ENCODE data around the gene SH3PXD2B.
"Not testable (repeated sequence)": the region's sequence is repeated elsewhere in the genome, so short reads cannot be mapped to it uniquely, and the experiment has no call there.

SH3PXD2B gene

DNA sequence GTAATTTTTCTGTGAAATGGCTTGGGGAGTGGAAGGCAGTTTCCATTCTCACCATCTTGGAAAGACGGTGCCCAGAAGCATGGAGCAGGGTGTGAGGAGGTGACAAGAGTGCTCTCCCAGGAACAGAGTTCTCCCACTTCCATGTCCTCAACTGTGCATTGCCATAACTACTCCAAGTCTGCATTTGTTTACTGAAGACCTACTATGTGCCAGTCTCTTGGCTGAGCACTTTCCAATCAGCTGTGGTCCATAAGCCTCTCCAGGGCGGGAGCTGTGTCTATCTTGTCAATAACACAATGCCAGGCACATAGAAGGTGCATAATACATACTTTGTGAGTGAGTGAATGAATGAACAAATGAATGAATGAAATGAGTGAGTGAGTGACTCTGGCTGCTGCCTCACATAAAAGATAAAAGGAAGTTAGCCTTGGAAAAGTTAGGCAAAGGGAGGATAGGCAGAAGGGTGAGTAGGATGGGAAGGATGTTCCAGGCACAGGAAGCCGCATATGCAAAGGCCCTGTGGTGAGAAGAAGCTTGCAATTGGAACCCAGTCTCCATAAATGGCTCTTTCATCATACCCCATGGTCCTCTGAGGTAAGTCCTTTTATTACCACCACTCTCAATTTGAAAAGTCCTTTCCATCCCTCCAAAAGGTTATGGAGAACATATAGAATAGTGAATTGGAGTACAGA lies 31.3 kb upstream of the SH3PXD2B start:
- DNase-seq (ENCODE audit: low read depth, low spot score): no peak

DNA sequence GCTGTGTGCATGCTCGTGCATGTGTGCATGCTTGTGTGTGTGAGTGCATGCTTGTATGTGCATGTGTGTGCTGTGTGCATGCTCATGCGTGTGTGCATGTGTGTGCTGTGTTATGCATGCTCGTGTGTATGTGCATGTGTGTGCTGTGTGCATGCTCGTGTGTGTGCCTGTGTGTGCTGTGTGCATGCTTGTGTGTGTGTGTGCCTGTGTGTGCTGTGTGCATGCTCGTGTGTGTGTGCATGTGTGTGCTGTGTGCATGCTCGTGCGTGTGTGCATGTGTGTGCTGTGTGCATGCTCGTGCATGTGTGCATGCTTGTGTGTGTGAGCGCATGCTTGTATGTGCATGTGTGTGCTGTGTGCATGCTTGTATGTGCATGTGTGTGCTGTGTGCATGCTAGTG lies 30.3 kb upstream of the SH3PXD2B start:
- DNase-seq (ENCODE audit: low read depth, low spot score): no peak

DNA sequence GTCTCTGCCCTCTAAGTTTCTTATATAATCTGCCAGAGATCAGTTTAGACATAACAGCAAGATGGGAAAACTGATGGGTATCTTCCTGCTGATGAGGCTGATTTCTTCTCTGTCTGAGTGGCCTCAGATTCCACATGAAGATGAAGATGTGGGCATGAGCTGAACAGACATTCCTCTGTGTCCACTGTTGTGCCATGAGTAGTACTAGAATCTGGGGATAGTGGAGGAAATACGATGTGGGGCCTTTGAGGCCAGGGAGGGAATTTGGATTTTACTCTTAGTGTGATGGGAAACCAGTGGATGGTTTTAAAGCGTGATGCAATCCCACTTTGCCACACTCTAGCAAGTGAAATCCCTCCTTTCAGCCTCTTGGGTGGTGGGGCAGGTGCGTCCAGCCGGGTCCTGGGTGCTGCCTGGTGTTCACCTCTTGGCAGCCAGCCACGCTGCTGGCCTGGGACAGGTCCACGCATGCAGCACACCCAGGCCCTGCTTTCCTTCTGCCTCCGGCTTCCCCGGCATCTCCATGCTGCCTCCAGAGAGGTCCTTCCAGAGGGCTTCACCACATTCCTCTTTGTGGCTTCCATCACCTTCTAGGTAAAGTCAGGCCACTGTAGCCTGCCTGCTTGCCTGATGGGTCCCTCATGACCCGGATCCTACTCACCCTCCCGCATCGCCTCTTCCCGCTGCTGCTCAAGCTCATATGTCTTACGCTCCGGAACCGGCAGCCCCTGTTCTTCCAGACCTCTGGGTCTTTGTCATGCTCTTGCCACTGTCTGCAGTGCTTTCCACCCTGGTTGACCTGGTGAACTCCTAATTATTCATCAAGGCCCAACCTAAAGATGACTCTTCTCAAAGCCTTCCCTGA lies 28.1 kb upstream of the SH3PXD2B start:
- DNase-seq (ENCODE audit: low read depth, low spot score): no peak

DNA sequence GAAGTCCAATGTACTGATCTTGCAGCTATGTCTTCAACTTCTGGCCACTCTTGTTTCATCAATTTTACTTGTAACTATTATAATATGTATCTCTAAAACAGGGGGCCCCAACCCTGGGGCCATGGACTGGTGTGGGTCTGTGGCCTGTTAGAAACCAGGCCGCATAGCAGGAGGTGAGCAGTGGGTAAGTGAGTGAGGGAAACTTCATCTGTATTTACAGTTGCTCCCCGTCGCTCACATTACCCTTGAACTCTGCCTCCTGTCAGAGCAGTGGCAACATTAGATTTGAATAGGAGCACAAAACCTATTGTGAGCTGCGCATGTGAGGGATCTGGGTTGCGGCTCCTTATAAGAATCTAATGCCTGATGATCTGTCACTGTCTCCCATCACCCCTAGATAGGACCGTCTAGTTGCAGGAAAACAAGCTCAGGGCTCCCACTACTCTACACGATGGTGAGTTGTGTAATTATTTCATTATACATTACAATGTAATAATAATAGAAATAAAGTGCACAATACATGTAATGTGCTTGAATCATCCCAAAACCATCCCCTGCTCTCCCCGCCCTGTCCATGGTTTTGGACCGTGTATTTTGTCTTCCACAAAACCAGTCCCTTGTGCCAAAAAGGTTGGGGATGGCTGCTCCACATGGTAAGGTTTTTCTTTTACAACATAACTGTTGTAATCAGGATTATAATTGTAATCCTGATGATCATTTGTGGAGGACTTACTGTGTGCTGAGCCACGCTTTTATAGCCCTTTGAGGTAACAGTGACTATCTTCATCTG lies 26.9 kb upstream of the SH3PXD2B start:
- no peak for DNase-seq (ENCODE audit: low read depth, low spot score)

DNA sequence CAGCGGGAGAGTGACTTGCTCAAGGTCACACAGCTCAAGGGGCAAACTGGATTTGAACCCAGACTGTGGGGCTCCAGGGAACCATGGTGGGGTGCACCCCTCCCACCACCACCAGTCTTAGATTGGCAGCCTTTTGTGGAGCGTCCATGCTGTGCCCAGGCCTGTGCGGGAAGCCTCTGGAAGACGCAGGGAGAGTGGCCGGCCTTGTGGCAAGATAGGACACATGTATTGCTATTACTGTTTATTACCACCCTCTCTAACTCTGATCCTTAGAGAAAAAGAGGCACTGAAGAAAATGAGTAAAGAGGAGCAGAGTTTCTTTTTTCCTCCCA lies 25.4 kb upstream of the SH3PXD2B start:
- no peak for DNase-seq (ENCODE audit: low read depth, low spot score)

DNA sequence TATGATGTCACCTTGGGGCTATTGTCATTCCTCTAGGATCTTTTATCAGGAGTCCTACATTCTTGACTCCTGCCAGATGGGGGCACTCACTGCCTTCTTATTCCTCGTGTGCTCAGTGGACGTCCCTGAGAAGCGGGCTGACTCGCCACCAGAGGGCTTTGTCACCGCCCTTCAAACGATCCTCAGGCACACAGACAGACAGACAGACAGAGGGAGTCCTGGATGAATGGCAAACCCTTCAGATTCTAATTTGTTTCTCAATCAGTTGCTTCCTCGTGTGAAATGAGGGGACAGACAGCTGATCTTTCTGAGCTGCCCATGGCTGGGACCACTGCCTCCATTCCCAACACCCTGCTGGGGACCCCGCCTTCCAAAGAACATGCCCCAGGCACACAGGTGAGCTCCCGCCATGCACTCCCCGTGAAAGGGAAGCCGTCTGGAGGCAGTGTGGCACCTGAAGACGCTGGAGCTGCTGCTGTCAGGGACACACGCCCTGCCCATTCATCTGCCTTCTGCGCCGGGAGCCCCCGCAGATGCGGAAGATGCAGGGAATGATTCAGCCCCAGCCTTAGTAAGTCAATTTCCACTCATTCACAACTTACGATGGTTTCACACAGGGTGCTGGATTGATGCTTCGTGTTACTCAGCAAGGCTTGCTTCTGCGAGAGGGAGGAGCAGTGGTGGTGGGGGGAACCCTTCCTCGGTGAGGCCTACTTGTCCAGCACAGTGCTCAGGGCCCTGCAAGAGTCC lies 24.9 kb upstream of the SH3PXD2B start:
- peak; percentile 37 for DNase-seq (ENCODE audit: low read depth, low spot score)

DNA sequence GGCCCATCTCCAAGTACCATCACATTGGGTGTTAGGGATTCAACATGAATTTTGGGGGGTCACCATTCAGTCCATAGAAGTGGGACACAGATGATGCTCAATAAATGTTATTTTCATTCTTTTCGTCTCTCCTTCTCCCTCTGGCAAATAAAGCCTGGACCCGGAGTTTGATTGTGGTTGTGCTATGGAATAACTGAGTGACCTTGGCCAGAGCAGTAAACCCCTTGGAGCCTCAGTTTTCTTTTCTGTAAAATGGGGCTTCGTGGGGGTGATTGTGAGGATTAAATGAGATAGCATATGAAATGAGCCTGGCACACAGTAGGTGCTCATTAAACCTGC lies 24.3 kb upstream of the SH3PXD2B start:
- DNase-seq (ENCODE audit: low read depth, low spot score): not testable (repeated sequence)

DNA sequence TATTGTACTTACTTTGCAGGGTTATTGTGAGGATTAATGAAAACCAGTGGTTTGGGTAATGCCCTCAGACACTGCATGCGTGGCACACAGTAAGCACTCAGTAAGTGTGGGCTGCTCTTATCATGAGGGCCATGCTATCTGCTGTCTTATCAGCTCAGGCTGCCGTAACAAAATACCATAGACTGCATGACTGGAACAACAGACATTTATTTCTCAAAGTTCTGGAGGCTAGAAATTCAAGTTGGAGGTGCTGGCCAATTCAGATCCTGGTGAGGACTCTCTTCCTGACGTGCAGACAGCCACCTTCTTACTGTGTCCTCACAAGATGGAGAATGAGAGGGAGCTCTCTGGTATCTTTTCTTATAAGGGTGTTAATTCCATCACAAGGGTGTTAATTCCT lies 23.9 kb upstream of the SH3PXD2B start:
- no peak for DNase-seq (ENCODE audit: low read depth, low spot score)

DNA sequence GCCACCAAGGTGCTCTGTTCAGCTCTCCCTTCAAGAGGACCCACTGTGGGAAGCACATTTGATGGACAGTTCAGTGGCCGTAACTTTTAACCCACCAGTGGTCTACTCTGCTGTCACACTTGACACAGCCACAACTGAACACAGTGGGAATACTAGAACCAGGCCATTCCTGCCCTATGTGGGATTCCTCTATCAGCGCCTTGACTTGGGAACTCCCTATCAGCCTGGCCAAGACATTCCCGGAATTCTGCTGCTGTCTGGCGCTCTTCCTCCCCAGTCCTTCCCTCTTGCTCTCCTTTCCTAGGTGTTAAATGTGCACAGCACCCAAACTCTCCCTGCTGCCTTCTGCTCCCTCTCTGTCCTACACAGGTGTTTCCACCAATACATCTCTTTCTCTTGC lies 23.1 kb upstream of the SH3PXD2B start:
- DNase-seq (ENCODE audit: low read depth, low spot score): no peak

DNA sequence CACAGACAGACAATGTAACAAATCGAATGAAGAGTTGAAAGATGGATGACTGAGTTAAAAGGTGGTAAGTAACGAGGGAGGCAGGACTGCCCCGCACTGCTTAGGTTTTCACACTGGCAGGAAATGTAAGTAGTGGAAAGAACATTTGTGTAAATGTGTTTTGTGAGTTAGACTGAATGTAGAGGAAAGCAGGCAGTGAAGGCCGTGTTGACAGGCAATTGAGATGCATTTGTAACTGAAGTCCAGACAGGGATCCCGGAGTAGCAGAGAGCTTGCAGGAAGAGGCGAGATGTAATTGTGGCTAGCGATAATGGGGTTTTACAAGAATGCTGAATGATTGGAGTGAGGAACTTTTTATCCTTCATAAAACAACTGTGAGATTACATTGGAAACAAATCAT lies 20.0 kb upstream of the SH3PXD2B start:
- no peak for DNase-seq (ENCODE audit: low read depth, low spot score)

DNA sequence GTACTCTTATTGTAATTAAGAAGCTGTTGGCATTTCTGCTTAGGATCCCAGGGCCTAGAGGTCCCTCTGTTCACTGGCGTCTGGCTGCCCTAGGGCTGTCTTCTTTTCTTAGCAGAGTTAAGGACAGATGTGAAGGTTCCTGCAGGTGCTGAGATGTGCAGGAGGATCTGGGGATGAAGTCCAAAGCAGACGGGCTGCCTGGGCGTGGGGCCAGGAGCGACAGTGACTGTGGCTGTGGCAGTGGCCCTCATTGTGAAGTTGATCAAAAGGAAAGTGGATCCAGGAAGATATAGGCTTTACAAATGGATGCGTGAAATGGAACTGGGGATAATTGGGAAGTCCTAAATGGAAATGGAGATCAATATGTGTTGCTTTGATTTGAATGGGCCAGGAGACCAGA lies 19.1 kb upstream of the SH3PXD2B start:
- DNase-seq (ENCODE audit: low read depth, low spot score): no peak

DNA sequence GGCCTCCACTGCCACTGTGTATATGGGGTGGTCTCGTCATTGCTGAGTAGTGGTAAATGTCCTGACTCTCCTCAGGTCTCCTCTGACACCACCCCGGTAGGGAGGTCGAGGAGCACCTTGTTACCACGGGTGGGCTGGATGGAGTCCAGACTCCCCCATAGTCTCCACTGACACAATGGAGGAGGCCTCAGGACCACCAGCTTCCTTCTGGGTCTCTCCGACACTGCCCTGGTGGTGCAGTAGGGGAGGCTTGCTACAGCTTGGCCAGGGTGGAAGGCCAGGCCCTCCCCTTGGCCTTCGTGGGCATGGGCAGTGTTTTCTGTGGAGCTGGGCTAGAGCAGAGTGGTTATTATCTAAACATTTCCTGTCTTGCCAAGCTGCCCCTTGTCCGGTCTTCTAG lies 15.4 kb upstream of the SH3PXD2B start:
- no peak for DNase-seq (ENCODE audit: low read depth, low spot score)

DNA sequence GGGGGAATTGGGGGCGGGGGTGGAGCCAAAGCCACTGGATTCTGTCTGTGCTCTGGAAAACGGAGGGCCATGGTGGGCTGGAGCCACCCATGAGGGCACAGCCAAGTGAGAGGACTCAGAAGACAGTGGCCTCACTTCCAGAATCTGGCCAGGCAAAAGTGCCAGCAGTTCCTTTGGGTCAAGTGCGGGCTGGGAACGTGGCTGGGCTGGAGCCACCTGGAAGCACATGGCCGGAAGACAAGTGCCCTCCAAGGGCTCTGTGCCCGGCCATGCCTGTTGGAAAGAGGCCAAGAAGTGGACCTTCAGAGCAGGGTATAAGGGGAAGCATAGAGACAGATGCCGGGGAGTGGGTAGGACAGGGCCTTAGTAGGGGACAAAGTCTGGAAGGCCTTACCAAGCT lies 11.7 kb upstream of the SH3PXD2B start:
- DNase-seq (ENCODE audit: low read depth, low spot score): no peak

DNA sequence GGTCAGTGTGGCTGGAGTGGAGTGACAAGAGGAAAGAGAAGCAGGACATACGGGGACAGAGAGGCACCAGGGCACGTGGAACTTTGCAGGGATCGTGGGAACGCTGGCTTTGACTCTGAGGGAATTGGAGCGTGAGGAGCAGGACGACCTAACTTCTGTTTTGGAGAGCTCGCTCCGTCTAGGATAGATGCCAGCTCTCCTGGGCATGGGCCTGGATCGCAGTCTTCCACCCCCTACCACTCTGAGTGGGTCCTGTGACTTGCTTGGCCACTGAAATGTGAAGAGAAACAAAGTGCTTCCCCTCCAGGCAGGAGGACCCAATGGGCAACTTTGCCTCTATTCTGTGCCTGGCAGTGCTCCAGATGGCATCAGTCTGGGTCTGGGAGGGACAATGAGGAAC lies 8.7 kb upstream of the SH3PXD2B start:
- DNase-seq (ENCODE audit: low read depth, low spot score): no peak

DNA sequence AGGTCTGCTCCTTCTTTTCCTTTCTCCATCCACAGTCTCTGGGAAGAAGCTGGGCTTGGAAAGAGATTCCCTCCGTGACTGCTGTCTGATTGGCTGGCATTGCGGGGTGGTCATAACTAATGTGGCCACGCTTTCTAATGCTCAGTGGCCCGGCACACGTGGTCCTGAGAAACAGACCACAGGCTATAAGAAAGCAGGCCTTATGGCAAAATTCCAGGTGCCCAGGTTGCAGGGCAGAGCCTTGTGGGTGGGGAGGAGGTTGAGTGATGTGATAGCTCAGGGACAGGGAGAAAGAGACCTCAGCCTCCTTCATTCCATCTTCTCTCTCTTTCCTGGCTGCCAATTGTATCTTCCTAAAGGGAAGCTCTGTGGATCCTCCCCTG lies 5.4 kb upstream of the SH3PXD2B start:
- no peak for DNase-seq (ENCODE audit: low read depth, low spot score)

DNA sequence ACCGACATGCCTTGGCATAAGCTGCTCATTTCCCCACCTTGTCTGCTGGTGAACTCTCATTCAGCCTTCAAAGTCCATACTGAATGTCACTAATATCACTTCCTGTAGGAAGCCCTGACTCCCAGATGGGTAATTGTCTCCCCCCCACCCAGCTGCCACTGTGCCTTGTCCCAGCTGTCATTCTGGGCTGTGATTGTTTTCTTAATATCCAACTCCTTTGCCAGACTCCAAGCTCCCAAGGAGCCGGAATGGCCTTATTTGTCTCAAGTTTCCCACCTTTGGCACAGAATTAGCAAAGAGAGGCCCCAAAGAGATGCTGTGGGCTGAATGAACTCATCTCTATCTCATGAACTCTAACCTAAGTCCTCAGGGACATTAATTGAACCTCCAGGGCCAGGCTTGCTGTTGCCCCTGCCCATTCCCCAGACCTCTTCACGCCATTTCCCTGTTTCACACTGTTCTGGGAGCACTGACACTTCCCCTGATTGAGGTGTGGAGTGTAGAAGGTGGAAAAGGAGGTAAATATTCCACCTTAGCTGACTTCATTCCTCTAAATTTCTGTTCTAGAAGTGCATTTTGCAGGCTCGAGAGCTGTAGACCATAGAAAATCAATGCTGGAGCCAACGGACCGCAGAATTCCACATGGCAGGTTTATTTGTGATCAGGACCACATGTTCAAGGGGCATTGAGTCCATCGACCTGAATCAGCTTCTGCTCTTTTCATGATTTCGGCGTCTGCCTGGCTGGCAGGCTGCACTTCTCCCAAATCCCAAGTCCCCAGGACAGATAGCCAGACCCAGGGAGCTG lies 4.9 kb upstream of the SH3PXD2B start:
- no peak for DNase-seq (ENCODE audit: low read depth, low spot score)

DNA sequence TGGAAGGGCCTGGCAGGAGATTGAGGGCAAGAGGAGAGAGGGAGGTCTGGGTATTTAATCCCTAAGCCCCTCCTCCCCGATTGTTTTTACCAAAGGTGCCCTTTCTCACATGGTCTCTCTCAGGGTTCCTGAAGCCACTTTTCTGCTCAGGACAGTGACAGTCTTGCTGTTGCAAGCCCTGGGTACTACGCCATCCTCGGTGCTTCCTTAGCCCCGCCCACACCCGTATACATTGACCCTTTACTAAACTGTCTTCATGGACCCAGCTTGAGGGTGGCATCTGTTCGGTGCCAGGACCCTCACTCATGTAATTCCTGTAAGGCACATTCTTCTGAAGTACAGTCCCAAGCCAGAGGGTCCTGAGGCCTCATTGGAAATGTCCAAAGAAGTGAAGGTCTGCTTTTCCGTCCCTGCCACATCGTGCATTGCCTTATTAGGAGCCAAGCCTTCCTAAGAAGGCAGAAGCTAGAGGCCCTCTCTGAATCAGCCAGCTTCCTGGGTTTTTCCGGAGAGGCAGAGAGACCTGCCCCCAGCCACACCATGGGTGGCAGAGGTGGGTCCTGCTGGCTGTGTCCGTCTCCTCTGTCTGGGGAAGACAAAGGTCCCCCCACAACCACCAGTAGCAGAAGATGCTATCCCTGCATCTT lies 1.9 kb upstream of the SH3PXD2B start:
- no peak for DNase-seq (ENCODE audit: low read depth, low spot score)

DNA sequence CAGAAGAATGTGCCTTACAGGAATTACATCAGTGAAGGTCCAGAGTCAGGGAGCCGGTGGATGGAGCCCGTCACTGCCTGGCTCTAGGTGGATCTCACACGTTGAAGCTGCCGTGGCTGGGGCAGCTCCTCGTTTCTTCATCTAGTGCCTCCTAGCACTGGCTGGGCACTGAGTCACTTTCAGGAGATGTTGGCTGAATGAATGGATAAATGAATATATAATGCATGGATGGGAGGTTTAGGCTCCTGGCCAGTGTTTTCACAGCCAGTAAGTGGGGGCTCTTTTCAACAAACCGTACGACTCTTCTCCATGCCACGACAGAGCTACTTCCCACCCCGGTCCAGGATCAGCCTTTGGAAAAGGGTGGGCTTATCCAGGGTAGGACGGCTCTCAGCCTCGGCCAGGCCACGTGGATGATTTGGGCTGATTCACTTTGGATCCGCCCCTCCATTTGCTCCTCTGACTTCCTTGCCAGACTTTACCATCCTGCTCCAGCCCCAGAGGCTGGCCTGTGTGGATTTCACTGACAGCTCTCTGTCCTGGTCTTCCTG lies 1.3 kb upstream of the SH3PXD2B start:
- no peak for DNase-seq (ENCODE audit: low read depth, low spot score)

DNA sequence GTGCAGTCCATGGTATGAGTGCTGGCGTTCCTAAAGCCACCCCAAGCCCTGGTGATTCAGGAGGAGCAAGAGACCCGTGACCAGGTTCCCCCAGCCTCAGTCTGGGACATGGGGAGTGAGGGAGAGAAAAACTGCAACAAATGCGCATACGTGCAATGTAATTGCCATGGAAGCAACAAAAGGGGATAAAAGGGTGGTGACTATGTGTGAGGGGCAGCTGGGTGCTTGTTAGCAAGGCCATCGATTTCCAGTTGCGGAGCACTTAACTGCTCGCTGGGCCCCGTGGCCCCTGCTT lies 709 bp upstream of the SH3PXD2B start:
- no peak for DNase-seq (ENCODE audit: low read depth, low spot score)

DNA sequence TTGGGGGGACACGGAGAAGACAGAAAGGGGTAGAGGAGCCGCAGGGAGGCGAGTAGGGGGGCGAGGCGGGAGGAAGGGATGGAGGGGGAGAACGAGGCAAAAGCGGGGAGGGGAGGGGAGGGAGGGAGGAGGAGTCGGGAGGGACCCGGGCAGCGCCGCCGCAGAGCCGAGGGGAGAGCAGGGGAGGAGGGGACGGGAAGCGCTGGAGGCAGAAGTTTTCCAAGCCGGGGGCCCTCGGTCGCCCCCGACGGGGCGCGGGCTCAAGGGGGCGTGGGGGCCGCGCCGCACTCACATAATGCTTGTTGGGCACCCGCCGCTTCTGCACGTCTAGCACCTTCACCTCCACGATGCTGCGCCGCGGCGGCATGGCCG lies 353 bp downstream of the SH3PXD2B start:
- no peak for DNase-seq (ENCODE audit: low read depth, low spot score)

All from activated naive CD8-positive, alpha-beta T cell treated with anti-CD3 and anti-CD28 coated beads, Interleukin-2, amount 50 U/mL, for 16 hours (primary cell).